Muscle of leg (tissue), 11 donors: ENCODE data around the gene MAGEA9B. TPM values are rescaled to one million over a fixed set of nuclear protein-coding genes. Genes with fewer than 3 reads are reported as not detected.
A peak's percentile ranks its signal among the peaks of the same experiment; 100 is the strongest.
"Not testable (repeated sequence)": the region's sequence is repeated elsewhere in the genome, so short reads cannot be mapped to it uniquely, and the experiment has no call there.

Experiments
- DNase-seq: peaks from one replicate; pipeline ENCODE4 v3.0.0; 2013
- H3K27ac ChIP-seq: one replicate; pipeline ENCODE4 v1.5.1; 2013; ENCODE audit warnings: mild to moderate bottlenecking, low read length, control low read depth
- H3K27me3 ChIP-seq: one replicate; pipeline ENCODE4 v1.6.1; 2013; ENCODE audit warnings: low read length; ENCODE audit not compliant: control insufficient read depth, insufficient read depth
- H3K36me3 ChIP-seq: one replicate; pipeline ENCODE4 v1.6.1; 2013; ENCODE audit warnings: low read length; ENCODE audit not compliant: control insufficient read depth, insufficient read depth
- H3K4me1 ChIP-seq: one replicate; pipeline ENCODE4 v1.6.1; 2013; ENCODE audit warnings: low read length; ENCODE audit not compliant: control insufficient read depth, insufficient read depth
- H3K4me3 ChIP-seq: one replicate; pipeline ENCODE4 v1.5.1; 2013; ENCODE audit warnings: low read length, control low read depth
- H3K9me3 ChIP-seq: replicated peaks from 2 replicates; pipeline ENCODE4 v1.6.1; 2013; ENCODE audit warnings: low read depth, low read length; ENCODE audit not compliant: control insufficient read depth
- WGBS: methylation state at CpG from one replicate; pipeline ENCODE4 v1.1.5; 2013; ENCODE audit warnings: missing lambda C conversion rate; ENCODE audit not compliant: insufficient coverage; 5-methylcytosine and 5-hydroxymethylcytosine counted together
- polyA plus RNA-seq, 8 donors: library from polyadenylated mRNA; unstranded; fragments of 120-200 nt; gene quantifications; one replicate each; pipeline versions ENCODE4 v1.2.1 to v1.2.3, GENCODE V29; 2013; ENCODE audit warnings: inconsistent platforms in 1 of 8, low replicate concordance in 1 of 8; ENCODE audit not compliant: insufficient read length in 8 of 8, insufficient read depth in 1 of 8
- total RNA-seq: library from RNA; stranded (reverse); fragments of 120-200 nt; gene quantifications from one replicate; pipeline ENCODE4 v1.2.4, GENCODE V29; 2013

MAGEA9B gene
- total and polyA plus RNA-seq, 9 donors, result not detected

DNA sequence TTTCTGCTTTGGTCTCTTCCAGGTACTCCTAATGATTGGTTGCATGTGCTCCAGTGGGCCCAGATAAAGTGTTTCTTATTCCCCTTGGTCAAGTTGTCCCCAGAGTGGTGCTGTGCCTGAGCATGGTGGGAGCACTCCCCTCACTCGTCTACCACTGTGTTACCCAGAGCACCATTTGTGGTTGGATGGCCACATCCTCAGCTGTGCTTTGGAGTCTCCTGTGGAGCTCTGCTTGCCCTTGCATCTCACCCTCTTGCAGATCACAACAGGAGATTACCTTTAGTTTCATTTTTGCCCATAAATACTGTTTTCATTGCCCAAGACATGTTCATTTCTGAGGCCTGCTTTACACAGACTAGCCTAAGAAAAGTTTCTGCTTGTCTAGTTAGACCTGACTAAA is 36.8 kb downstream of the MAGEA9B start:
- no CpG with 5 or more reads among the region's 1 CpG for WGBS
- DNase-seq, H3K9me3 ChIP-seq, H3K27me3 ChIP-seq, H3K27ac ChIP-seq, H3K36me3 ChIP-seq, H3K4me3 ChIP-seq, H3K4me1 ChIP-seq: not testable (repeated sequence)

GRCh38 chrX:149549701-149550100 is 37.6 kb downstream of the MAGEA9B start, which contains the start of gene HSFX3:
TSS of gene HSFX3 (minus strand) at chrX:149549924. CDS start at chrX:149549852, 72 bp downstream.
- not testable (repeated sequence) for H3K4me1 ChIP-seq
- WGBS, result no CpG with 5 or more reads among the region's 6 CpGs

DNA sequence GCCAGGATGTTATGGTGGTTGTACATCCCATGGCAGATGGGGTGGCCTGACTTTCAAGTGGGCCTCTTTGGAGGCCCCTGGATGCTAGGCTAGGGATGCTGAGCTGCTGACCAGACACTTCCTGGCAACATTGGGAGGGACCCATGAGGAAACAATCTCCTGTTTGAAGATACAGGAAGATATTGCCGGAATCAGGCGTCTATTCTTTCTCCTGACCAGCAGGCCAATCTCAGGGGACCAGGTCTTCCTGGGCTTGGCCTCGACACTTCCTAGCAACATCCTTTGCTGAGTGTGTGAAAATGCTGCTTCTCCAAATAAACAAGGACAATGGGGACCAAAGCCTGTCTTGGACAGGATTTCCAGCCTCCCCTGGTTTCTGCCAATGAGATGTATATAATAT is 39.5 kb downstream of the MAGEA9B start:
- not testable (repeated sequence) for H3K27me3 ChIP-seq, H3K4me1 ChIP-seq, H3K27ac ChIP-seq, DNase-seq, H3K36me3 ChIP-seq, H3K4me3 ChIP-seq, H3K9me3 ChIP-seq
- no CpG with 5 or more reads among the region's 3 CpGs for WGBS

More at GRCh38 chrX:149549701-149550100, 37.6 kb downstream of the MAGEA9B start, which contains the start of gene HSFX3:
- DNase-seq, H3K36me3 ChIP-seq, H3K9me3 ChIP-seq, H3K27ac ChIP-seq, H3K4me3 ChIP-seq, H3K27me3 ChIP-seq: not testable (repeated sequence)

DNA sequence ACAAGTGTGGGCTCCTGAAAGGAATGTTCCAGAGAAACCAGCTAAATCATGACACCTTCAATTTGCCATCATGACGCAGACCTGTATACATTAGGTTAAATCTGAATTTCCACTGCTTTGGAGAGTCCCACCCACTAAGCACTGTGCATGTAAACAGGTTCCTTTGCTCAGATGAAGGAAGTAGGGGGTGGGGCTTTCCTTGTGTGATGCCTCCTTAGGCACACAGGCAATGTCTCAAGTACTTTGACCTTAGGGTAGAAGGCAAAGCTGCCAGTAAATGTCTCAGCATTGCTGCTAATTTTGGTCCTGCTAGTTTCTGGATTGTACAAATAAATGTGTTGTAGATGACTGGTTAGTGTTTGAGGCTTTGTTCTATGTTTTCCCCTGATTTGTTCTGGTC is 40.3 kb downstream of the MAGEA9B start:
- not testable (repeated sequence) for H3K4me3 ChIP-seq, H3K9me3 ChIP-seq, H3K27me3 ChIP-seq, H3K27ac ChIP-seq, H3K4me1 ChIP-seq, DNase-seq, H3K36me3 ChIP-seq
- no CpG with 5 or more reads among the region's 1 CpG for WGBS

GRCh38 chrX:149545545-149546543 is 41.4 kb downstream of the MAGEA9B start:
- no CpG with 5 or more reads among the region's 29 CpGs for WGBS
- DNase-seq, H3K4me1 ChIP-seq, H3K9me3 ChIP-seq, H3K27me3 ChIP-seq, H3K27ac ChIP-seq, H3K36me3 ChIP-seq, H3K4me3 ChIP-seq: not testable (repeated sequence)

- H3K4me3 ChIP-seq, result peak overlapping the region; percentile 59
- DNase-seq, result no peak
Measured at GRCh38 chrX:149541521-149542047, 45.7 kb downstream of the MAGEA9B start.

GRCh38 chrX:149540621-149541520 is 46.4 kb downstream of the MAGEA9B start, which contains the start of gene EOLA1:
TSS of gene EOLA1 (plus strand) at chrX:149541012. CDS start at chrX:149545631, 4,619 bp downstream.
- Histone ChIP-seq H3K4me1 (peaks cover 8% of the 10 kb centered on the region), H3K27me3 (peaks cover under 1% of the 10 kb centered on the region), H3K9me3 (no peaks in the 10 kb centered on the region), H3K27ac (peak within 1 kb of the TSS; percentile 98), H3K36me3 (peaks cover under 1% of the 10 kb centered on the region), H3K4me3 (peak within 1 kb of the TSS; percentile 59)
- DNase-seq, result peak; percentile 96
- 42% methylated on average over 70 of the region's 71 CpGs for WGBS

More at GRCh38 chrX:149541521-149542047, 45.7 kb downstream of the MAGEA9B start:
- Histone ChIP-seq H3K9me3 (no peaks in the 10 kb centered on the region), H3K27me3 (no peaks in the 10 kb centered on the region), H3K27ac (peak overlapping the region; percentile 98), H3K4me1 (peaks cover 8% of the 10 kb centered on the region), H3K36me3 (no peaks in the 10 kb centered on the region)
- 33% methylated on average over 13 of the region's 13 CpGs for WGBS

- 26% methylated on average over 18 of the region's 24 CpGs for WGBS
- H3K4me3 ChIP-seq, result peak overlapping the region; percentile 59
- H3K36me3 ChIP-seq, result peaks cover 3% of the 10 kb centered on the region
- H3K27ac ChIP-seq, result peak overlapping the region; percentile 98
- no peaks in the 10 kb centered on the region for H3K9me3 ChIP-seq
- peaks cover 2% of the 10 kb centered on the region for H3K27me3 ChIP-seq
- peaks cover 8% of the 10 kb centered on the region for H3K4me1 ChIP-seq
- DNase-seq, result peak; percentile 96
Measured at GRCh38 chrX:149540131-149540620, 47.1 kb downstream of the MAGEA9B start.

GRCh38 chrX:149539283-149540130 is 47.8 kb downstream of the MAGEA9B start:
- peak overlapping the region; percentile 94 for H3K27ac ChIP-seq
- H3K4me3 ChIP-seq, result peak overlapping the region; percentile 52
- H3K4me1 ChIP-seq, result peaks cover 8% of the 10 kb centered on the region
- 39% methylated on average over 21 of the region's 34 CpGs for WGBS
- peaks cover 2% of the 10 kb centered on the region for H3K27me3 ChIP-seq
- no peaks in the 10 kb centered on the region for H3K9me3 ChIP-seq
- peak; percentile 97 for DNase-seq
- H3K36me3 ChIP-seq, result peaks cover 4% of the 10 kb centered on the region
